ENCODE results near the gene SST. TPM values are rescaled to one million over a fixed set of nuclear protein-coding genes. Genes with fewer than 3 reads are reported as not detected.

SST gene
- total RNA-seq, 4 donors from 2014 or later, result 14.2 to 29.5 (median 16.2) TPM; not detected in 1

- intact Hi-C loops (cut with DNase I; ENCODE audit: low total_unique reads) (no loop called here), in situ Hi-C loops (cut with MboI; ENCODE audit: low pct_ligation_motif_present in 1 of 4, low pct_unique_long_range_greater_than_20kb in 1 of 4, low sequenced_read_pairs in 3 of 4) (loop anchor here in 1 of 4 donors (10.0 kb wide), 1 partner anchor 482 kb away; no protein-coding TSS in a partner anchor)
- 76 to 100% methylated on average over 2 of the region's 2 CpGs for WGBS, 2 donors (ENCODE audit: low coverage in 1 of 2)
- H3K27me3 ChIP-seq, result no peaks in the 10 kb centered on the region
- no peaks in the 10 kb centered on the region for H3K36me3 ChIP-seq
- TF ChIP-seq POLR2AphosphoS5 (IDR thresholded peaks at IDR 0.05) (no peak), POLR2A (IDR thresholded peaks at IDR 0.05) (no peak), CTCF (IDR thresholded peaks at IDR 0.05) (no peak), EP300 (IDR thresholded peaks at IDR 0.05; ENCODE audit: low read depth) (no peak)
- H3K9me3 ChIP-seq, result no peaks in the 10 kb centered on the region
- H3K4me1 ChIP-seq, result no peaks in the 10 kb centered on the region
- H3K27ac ChIP-seq, result no peak overlapping the region
- no peak overlapping the region for H3K4me3 ChIP-seq
- DNase-seq, result peak; percentile 23
Measured at GRCh38 chr3:187706971-187707370, 36.8 kb upstream of the SST start.

GRCh38 chr3:187705164-187705563 is 35.0 kb upstream of the SST start:
- H3K9me3 ChIP-seq, result no peaks in the 10 kb centered on the region
- intact Hi-C loops (cut with DNase I; ENCODE audit: low total_unique reads), result no loop called here
- H3K4me3 ChIP-seq, result no peak overlapping the region
- no peak for DNase-seq
- no peaks in the 10 kb centered on the region for H3K36me3 ChIP-seq
- no peaks in the 10 kb centered on the region for H3K4me1 ChIP-seq
- no peak overlapping the region for H3K27ac ChIP-seq
- in situ Hi-C loops (cut with MboI; ENCODE audit: low pct_ligation_motif_present in 1 of 4, low pct_unique_long_range_greater_than_20kb in 1 of 4, low sequenced_read_pairs in 3 of 4), result loop anchor here in 1 of 4 donors (10.0 kb wide), 1 partner anchor 480 kb away; no protein-coding TSS in a partner anchor
- TF ChIP-seq POLR2A (IDR thresholded peaks at IDR 0.05) (no peak), POLR2AphosphoS5 (IDR thresholded peaks at IDR 0.05) (no peak)
- H3K27me3 ChIP-seq, result no peaks in the 10 kb centered on the region

GRCh38 chr3:187702507-187703033 is 32.4 kb upstream of the SST start, which contains the start of gene RTP2:
Gene RTP2, minus strand, starts transcription at chr3:187702557. Its CDS starts 429 bp downstream, at chr3:187702128.
- intact Hi-C loops (cut with DNase I; ENCODE audit: low total_unique reads), result no loop called here
- H3K27ac ChIP-seq, result no peak within 1 kb of the TSS
- H3K27me3 ChIP-seq, result no peaks in the 10 kb centered on the region
- WGBS, 2 donors (ENCODE audit: low coverage in 1 of 2), result 0 to 64% methylated on average over 1 to 4 of the region's 4 CpGs
- DNase-seq, result no peak
- H3K4me3 ChIP-seq, result no peak within 1 kb of the TSS
- in situ Hi-C loops (cut with MboI; ENCODE audit: low pct_ligation_motif_present in 1 of 4, low pct_unique_long_range_greater_than_20kb in 1 of 4, low sequenced_read_pairs in 3 of 4), result loop anchor here in 1 of 4 donors (10.0 kb wide), 1 partner anchor 478 kb away; no protein-coding TSS in a partner anchor
- H3K36me3 ChIP-seq, result no peaks in the 10 kb centered on the region
- no peaks in the 10 kb centered on the region for H3K4me1 ChIP-seq
- no peaks in the 10 kb centered on the region for H3K9me3 ChIP-seq
- TF ChIP-seq POLR2AphosphoS5 (IDR thresholded peaks at IDR 0.05), result no peak
- no peak for TF ChIP-seq EP300 (IDR thresholded peaks at IDR 0.05; ENCODE audit: low read depth)
- TF ChIP-seq CTCF (IDR thresholded peaks at IDR 0.05), result no peak
- TF ChIP-seq POLR2A (IDR thresholded peaks at IDR 0.05), result no peak

- DNase-seq, result no peak
- no peaks in the 10 kb centered on the region for H3K27me3 ChIP-seq
- no peak overlapping the region for H3K27ac ChIP-seq
- no peaks in the 10 kb centered on the region for H3K4me1 ChIP-seq
- in situ Hi-C loops (cut with MboI; ENCODE audit: low pct_ligation_motif_present in 1 of 4, low pct_unique_long_range_greater_than_20kb in 1 of 4, low sequenced_read_pairs in 3 of 4) (loop anchor here in 1 of 4 donors (10.0 kb wide), 1 partner anchor 475 kb away; no protein-coding TSS in a partner anchor), intact Hi-C loops (cut with DNase I; ENCODE audit: low total_unique reads) (no loop called here)
- no peak for TF ChIP-seq CTCF (IDR thresholded peaks at IDR 0.05)
- TF ChIP-seq POLR2A (IDR thresholded peaks at IDR 0.05), result no peak
- TF ChIP-seq EP300 (IDR thresholded peaks at IDR 0.05; ENCODE audit: low read depth), result no peak
- TF ChIP-seq POLR2AphosphoS5 (IDR thresholded peaks at IDR 0.05), result no peak
- no peaks in the 10 kb centered on the region for H3K36me3 ChIP-seq
- 97% methylated on average over 2 of the region's 2 CpGs; no CpG with 5 or more reads in 1 of the 2 donors for WGBS, 2 donors (ENCODE audit: low coverage in 1 of 2)
- no peaks in the 10 kb centered on the region for H3K9me3 ChIP-seq
- H3K4me3 ChIP-seq, result no peak overlapping the region
Measured at GRCh38 chr3:187700249-187700648, 30.1 kb upstream of the SST start.
